Neuron (in vitro differentiated cells): ENCODE measurements around the gene PBX4.

ENCODE experiments used
- H2AFZ ChIP-seq: one replicate; pipeline ENCODE4 v1.6.1; 2013; ENCODE audit warnings: low read depth, mild to moderate bottlenecking, inconsistent platforms, low read length, moderate library complexity
- H3K27me3 ChIP-seq: one replicate; pipeline ENCODE4 v1.6.1; 2013; ENCODE audit warnings: low read length; ENCODE audit not compliant: insufficient read depth
- H3K36me3 ChIP-seq: one replicate; pipeline ENCODE4 v1.6.1; 2013; ENCODE audit warnings: low read length; ENCODE audit not compliant: insufficient read depth
- H3K4me1 ChIP-seq: one replicate; pipeline ENCODE4 v1.6.1; 2013; ENCODE audit warnings: low read length; ENCODE audit not compliant: insufficient read depth
- H3K4me3 ChIP-seq: 2 replicates; pipeline ENCODE4 v1.5.1; 2013; ENCODE audit warnings: mild to moderate bottlenecking, low read length, moderate library complexity
- H3K9me3 ChIP-seq: one replicate; pipeline ENCODE4 v1.6.1; 2013; ENCODE audit warnings: low read length

The PBX4 gene

DNA sequence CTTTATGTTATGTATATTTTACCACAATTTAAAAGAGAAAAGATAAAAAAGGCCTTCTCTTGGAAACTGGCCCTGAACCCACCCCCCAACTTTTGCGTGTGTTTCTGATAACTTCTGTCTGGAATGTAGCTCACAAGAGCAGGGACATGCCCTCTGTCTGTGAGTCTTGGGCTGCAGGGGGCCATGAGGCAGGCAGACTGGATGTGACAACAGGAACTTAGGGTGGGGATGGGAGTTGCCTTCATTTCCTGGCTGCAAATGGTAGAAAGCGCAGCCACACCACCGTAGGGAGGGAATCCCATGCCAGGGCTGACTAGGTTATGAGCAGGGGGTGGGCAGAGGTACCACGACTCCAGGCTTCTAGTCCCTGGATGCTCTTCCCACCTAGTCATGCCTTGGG lies 58.6 kb downstream of the PBX4 start:
- H2AFZ ChIP-seq = no peak overlapping the region
- H3K36me3 ChIP-seq = peaks cover 9% of the 10 kb centered on the region
- H3K4me3 ChIP-seq = no peak overlapping the region
- no peaks in the 10 kb centered on the region for H3K4me1 ChIP-seq
- peaks cover 3% of the 10 kb centered on the region for H3K9me3 ChIP-seq
- no peaks in the 10 kb centered on the region for H3K27me3 ChIP-seq

DNA sequence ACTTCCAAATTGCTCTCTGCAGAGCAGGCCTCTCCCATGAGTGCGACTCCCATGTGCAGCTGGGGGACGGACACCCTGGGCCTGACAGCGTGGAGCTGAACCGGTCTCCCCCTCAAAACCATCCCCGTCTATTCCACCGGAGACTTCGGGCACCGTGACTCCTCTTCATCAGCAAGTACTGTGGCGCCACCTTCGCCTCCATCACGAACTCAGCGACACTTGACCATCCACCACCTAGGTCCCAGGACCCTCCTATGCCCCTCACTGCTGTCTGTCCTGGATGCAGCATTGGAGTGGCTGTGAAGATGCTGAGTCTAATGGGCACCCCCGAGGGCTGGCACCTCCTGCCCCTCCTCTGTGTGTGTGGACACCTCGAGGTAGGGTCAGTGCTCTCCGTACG lies 59.9 kb downstream of the PBX4 start:
- H3K36me3 ChIP-seq = peaks cover 5% of the 10 kb centered on the region
- H2AFZ ChIP-seq = no peak overlapping the region
- no peak overlapping the region for H3K4me3 ChIP-seq
- no peaks in the 10 kb centered on the region for H3K27me3 ChIP-seq
- no peaks in the 10 kb centered on the region for H3K4me1 ChIP-seq
- H3K9me3 ChIP-seq = no peaks in the 10 kb centered on the region

DNA sequence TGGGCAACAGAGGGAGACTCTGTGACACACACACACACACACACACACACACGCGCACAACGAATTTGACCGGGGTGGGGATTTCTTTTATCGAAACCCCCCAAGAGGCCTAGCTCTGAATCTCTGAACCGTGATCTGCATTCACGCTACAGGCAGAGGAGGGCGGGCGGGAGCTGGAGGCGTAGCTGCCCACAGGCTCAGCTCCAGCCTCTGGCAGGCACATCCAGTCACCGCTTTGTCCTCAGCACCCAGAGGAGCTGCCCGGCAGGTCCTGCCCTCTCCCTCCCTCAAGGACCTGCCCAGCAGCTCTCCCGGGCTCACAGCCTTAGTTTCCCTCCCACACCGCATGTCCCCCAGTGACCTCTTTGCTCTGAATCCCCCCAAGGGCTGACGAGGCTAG lies 60.4 kb downstream of the PBX4 start:
- Histone ChIP-seq H3K36me3 (peaks cover 3% of the 10 kb centered on the region), H3K9me3 (no peaks in the 10 kb centered on the region), H2AFZ (no peak overlapping the region), H3K4me3 (no peak overlapping the region), H3K4me1 (no peaks in the 10 kb centered on the region), H3K27me3 (no peaks in the 10 kb centered on the region)

DNA sequence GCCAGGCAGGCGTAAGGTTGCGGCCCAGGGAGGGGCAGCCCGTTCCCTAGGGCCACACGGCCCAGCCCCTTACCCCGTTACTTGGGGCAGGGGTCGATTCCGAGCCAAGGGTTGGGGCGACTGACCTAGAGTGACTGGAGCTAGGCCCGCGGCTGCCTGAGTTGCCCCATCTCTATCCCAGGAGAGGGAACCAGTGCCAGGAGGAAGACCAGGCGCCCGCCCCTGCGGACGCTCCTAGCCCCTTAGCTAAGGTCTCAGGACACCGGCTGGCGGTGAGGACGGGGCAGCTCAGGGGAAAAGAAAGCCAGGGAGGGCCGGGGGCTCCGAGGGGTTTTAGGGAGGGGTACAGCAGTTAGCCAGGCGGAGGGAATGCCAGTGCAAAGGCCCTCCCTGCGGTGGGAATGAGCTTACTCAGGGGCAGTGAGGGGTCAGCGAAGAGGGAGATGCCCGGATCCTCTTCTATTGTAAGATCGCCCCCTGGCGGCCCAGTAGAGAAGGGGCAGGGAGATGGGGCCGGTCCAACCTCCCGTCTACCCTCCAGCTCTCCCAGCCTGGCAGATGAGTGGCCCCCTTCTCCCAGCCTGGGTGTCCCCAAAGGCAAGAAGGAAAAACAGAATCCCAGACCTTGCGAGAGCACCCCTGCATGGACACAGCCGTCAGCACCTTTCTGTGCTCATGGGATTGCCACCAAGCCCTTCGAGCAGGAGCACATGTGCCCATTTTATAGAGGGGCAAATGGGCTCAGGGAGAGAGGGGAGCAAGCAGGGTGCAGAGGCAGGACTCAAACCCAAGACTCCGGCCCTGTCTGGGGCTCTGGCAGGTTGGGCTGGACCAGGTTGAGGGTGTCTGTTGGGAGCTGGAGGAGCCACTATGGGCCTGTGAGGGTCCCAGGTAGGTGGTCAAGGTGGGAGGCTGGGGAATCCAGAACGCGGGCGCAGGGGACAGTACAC lies 64.1 kb downstream of the PBX4 start:
- H3K27me3 ChIP-seq = no peaks in the 10 kb centered on the region
- no peak overlapping the region for H2AFZ ChIP-seq
- no peaks in the 10 kb centered on the region for H3K36me3 ChIP-seq
- H3K4me1 ChIP-seq = no peaks in the 10 kb centered on the region
- no peaks in the 10 kb centered on the region for H3K9me3 ChIP-seq
- no peak overlapping the region for H3K4me3 ChIP-seq

DNA sequence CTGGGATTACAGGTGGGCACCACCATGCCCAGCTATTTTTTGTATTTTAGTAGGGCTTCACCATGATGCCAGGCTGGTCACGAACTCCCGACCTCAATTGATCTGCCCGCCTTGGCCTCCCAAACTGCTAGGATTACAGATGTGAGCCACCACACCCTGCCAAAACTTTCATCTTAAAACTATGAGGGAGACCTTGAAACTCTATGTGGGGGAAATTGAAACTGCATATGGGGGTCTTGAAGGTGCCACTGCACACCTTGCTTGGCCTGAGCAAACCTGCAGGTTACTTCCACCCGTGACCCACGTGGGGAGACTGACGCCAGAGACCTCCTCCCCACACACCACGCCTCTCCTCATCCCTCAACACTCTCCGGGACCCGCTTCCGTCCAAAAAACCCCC lies 64.8 kb downstream of the PBX4 start:
- Histone ChIP-seq H3K4me3 (no peak overlapping the region), H2AFZ (no peak overlapping the region), H3K27me3 (no peaks in the 10 kb centered on the region), H3K4me1 (no peaks in the 10 kb centered on the region), H3K9me3 (no peaks in the 10 kb centered on the region), H3K36me3 (no peaks in the 10 kb centered on the region)

GRCh38 chr19:19552798-19553197 lies 65.7 kb downstream of the PBX4 start:
- Histone ChIP-seq H3K27me3 (no peaks in the 10 kb centered on the region), H3K36me3 (no peaks in the 10 kb centered on the region), H3K4me1 (no peaks in the 10 kb centered on the region), H2AFZ (no peak overlapping the region), H3K4me3 (no peak overlapping the region), H3K9me3 (no peaks in the 10 kb centered on the region)

DNA sequence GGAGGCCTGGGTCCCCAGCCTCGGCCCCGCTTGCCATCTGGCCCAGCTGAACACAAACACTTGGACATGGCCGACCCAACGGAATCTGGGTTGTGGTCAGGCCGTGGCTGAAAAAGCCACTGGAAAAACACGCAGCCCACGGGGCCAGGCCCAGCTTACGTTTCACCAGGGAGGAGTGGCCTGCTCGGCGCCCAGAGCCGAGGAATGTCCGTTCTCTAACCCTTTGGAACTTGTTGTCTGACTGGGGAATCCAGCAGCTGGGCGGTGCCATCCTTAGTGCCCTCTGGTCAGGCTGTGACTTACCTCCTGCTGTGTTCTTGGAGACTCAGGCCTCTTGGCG lies 66.7 kb downstream of the PBX4 start:
- Histone ChIP-seq H3K4me3 (no peak overlapping the region), H3K27me3 (no peaks in the 10 kb centered on the region), H2AFZ (no peak overlapping the region), H3K36me3 (no peaks in the 10 kb centered on the region), H3K4me1 (no peaks in the 10 kb centered on the region), H3K9me3 (no peaks in the 10 kb centered on the region)

- Histone ChIP-seq H3K27me3 (no peaks in the 10 kb centered on the region), H3K36me3 (no peaks in the 10 kb centered on the region), H3K9me3 (no peaks in the 10 kb centered on the region), H2AFZ (no peak overlapping the region), H3K4me1 (no peaks in the 10 kb centered on the region), H3K4me3 (no peak overlapping the region)
Measured at GRCh38 chr19:19550972-19551852, 67.3 kb downstream of the PBX4 start.

DNA sequence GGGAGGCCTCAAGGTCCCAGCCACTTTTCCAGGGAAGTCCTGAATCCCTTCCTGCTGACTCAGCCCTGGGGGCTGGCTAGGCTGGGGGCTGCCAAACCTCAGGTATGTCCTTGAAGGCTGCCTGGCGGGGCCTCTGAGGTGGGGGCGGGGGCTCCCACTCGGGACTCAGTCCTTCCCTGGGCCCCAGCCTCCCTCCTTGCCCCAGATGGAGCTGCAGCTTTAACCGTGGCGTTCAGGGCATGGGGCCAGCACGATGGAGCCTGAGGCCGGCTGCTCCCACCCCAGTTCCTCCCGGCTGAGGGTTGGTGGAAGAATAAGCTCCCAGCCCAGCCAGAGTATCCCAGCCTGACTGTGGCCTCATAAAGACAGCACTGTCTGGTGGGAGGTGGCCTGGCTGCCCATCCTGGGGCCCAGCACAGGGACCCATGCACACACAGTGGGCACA lies 68.0 kb downstream of the PBX4 start:
- H3K4me3 ChIP-seq = no peak overlapping the region

GRCh38 chr19:19549804-19550464 lies 68.6 kb downstream of the PBX4 start:
- peaks cover 3% of the 10 kb centered on the region for H3K9me3 ChIP-seq

More for the DNA sequence above, 68.0 kb downstream of the PBX4 start:
- Histone ChIP-seq H2AFZ (no peak overlapping the region), H3K4me1 (no peaks in the 10 kb centered on the region), H3K27me3 (no peaks in the 10 kb centered on the region), H3K9me3 (no peaks in the 10 kb centered on the region), H3K36me3 (no peaks in the 10 kb centered on the region)

DNA sequence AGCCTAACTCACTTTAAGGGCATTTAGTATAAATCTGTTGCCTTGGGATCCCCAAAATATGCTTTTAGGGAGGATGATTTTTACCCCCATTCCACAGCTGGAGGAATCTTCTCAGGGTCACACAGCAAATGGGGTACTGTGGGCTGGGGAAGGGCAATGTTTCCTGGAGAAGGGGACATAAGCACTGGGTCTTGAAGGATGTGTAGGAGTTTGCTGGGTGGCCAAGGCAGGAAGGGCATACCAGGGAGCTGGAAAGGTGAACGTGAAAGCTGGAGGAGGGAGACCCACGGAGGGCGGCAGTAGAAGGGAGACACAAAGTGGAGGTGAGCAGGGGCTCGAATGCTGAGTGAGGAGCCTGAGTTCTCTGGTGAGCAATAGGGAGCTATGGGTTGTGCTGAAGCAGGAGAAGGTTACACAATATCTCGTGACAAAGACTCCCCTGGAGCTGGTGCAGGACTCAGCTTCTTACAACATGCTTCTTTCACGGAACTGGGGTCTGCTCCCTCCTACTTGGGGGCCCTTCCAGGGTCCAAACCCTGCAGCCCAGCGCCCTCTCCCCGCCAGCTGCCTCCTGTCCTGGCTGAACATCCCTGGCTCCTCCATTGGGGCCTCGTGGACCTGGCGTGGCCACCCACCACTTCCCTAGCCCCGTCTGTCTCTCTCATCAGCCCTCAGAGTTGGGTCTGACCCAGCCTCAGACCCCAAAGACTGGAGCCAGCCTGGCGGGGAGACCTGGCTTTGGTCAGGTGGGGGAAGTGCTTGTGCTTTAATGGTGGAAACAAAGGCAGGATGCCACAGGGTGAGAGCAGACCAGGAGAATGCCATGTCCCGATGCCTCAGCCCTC lies 69.3 kb downstream of the PBX4 start:
- H2AFZ ChIP-seq = no peak overlapping the region
- no peaks in the 10 kb centered on the region for H3K36me3 ChIP-seq
- H3K4me3 ChIP-seq = no peak overlapping the region
- H3K9me3 ChIP-seq = peaks cover 6% of the 10 kb centered on the region
- H3K27me3 ChIP-seq = no peaks in the 10 kb centered on the region
- H3K4me1 ChIP-seq = no peaks in the 10 kb centered on the region

More at GRCh38 chr19:19549804-19550464, 68.6 kb downstream of the PBX4 start:
- no peak overlapping the region for H2AFZ ChIP-seq
- H3K27me3 ChIP-seq = no peaks in the 10 kb centered on the region
- no peak overlapping the region for H3K4me3 ChIP-seq
- H3K4me1 ChIP-seq = no peaks in the 10 kb centered on the region
- H3K36me3 ChIP-seq = no peaks in the 10 kb centered on the region

GRCh38 chr19:19547674-19548336 lies 70.7 kb downstream of the PBX4 start:
- Histone ChIP-seq H3K4me1 (no peaks in the 10 kb centered on the region), H3K36me3 (no peaks in the 10 kb centered on the region), H3K4me3 (no peak overlapping the region), H2AFZ (no peak overlapping the region), H3K27me3 (no peaks in the 10 kb centered on the region), H3K9me3 (peaks cover 6% of the 10 kb centered on the region)
